Adrenal gland (tissue), 12 donors: ENCODE measurements around the gene NEU1. TPM values are rescaled to one million over a fixed set of nuclear protein-coding genes. Genes with fewer than 3 reads are reported as not detected.

Experiments used
- DNase-seq, 7 donors: peaks; one replicate each; pipeline ENCODE4 v3.0.0-alpha.2; 2019 to 2020
- H3K27ac ChIP-seq, 5 donors: fragments of 200-600 bp; sonication (generic) in 4 of 5; 1 replicate in 3 of 5; 2 replicates in 2 of 5; pipeline versions ENCODE4 v1.5.1 to v1.8.0; 2016 to 2020; ENCODE audit warnings: mild to moderate bottlenecking in 1 of 5
- H3K27me3 ChIP-seq: fragments of 200-600 bp; 2 replicates; pipeline ENCODE4 v1.8.0; 2021
- H3K36me3 ChIP-seq, 2 donors: fragments of 200-600 bp; replicated peaks in 1 of 2; 1 replicate in 1 of 2; 2 replicates in 1 of 2; pipeline versions ENCODE4 v1.5.1 to v1.8.0; 2018 to 2022
- H3K4me1 ChIP-seq, 2 donors: fragments of 200-600 bp; replicated peaks in 1 of 2; 1 replicate in 1 of 2; 2 replicates in 1 of 2; pipeline versions ENCODE4 v1.5.1 to v1.8.0; 2018 to 2021
- H3K4me3 ChIP-seq, 4 donors: fragments of 200-600 bp; sonication (generic) in 3 of 4; one replicate each; pipeline ENCODE4 v1.5.1; 2016 to 2018
- H3K9me3 ChIP-seq, 3 donors: fragments of 200-600 bp; sonication (generic) in 1 of 3; replicated peaks in 1 of 3; 1 replicate in 2 of 3; 2 replicates in 1 of 3; pipeline versions ENCODE4 v1.5.1 to v1.8.0; 2016 to 2021
- CTCF ChIP-seq, 6 experiments: fragments of 450-650 bp in 4 of 6; fragments of 200-600 bp in 2 of 6; sonication (generic) in 1 of 6; IDR thresholded peaks; 1 replicate in 5 of 6; 2 replicates in 1 of 6; pipeline versions ENCODE4 v1.5.1 to v1.8.0; 2016 to 2021; ENCODE audit warnings: antibody characterized with exemption in 6 of 6, mild to moderate bottlenecking in 2 of 6, moderate library complexity in 1 of 6
- POLR2A ChIP-seq, 2 donors: fragments of 450-650 bp; IDR thresholded peaks; one replicate each; pipeline ENCODE4 v1.6.1; 2017; ENCODE audit warnings: antibody characterized with exemption in 2 of 2, mild to moderate bottlenecking in 2 of 2, moderate library complexity in 1 of 2
- WGBS, 4 donors: extraction: QIAGEN DNeasy Blood & Tissue Kit in 2 of 4; methylation state at CpG; one replicate each; pipeline versions ENCODE4 v1.1.5 to v1.1.7; 2013 to 2017; 5-methylcytosine and 5-hydroxymethylcytosine counted together
- intact Hi-C, 2 donors: fragments of 100-400 bp; cut with DNase I; formaldehyde crosslinking; loops; one replicate each; pipeline versions ENCODE4 v1.14.1 to v1.15.0; 2022 to 2023
- polyA plus RNA-seq, 3 donors: library from polyadenylated mRNA; stranded (reverse); fragments of 200-250 nt in 2 of 3; fragments of 350-450 nt in 1 of 3; fragmentation: Illumina TruSeq in 1 of 3; extraction: RNeasy Lipid Tissue Mini Kit (QIAGEN cat#74804) in 1 of 3; gene quantifications; one replicate each; pipeline ENCODE4 v1.2.3, GENCODE V29; 2013 to 2014
- total RNA-seq, 9 donors: library from RNA; depleted of rRNA in 4 of 9; stranded (reverse); fragments of >200 nt in 4 of 9; fragments of 120-200 nt in 1 of 9; fragmentation: NEBNext Ultra II Directional in 1 of 9; extraction: Animal tissue kit (Norgen Biotek cat#: 25700) in 1 of 9; gene quantifications; one replicate each; pipeline versions ENCODE4 v1.1.0 to v1.2.4, GENCODE V29; 2013 to 2023
- donor health status: healthy with polysubstance abuse.
- donor health status: Bipolar disorder and iron deficiency.
- donor health status: DM: yes; HTN: yes; CAD: no.
- donor health status: DM: no; HTN: no; CAD: no.
- donor health status: DM: no; HTN: no; CAD: no.
- donor health status: DM: yes; HTN: yes; CAD: no.

NEU1 gene
- total and polyA plus RNA-seq, 12 donors: 57.8 to 178 (median 108) TPM

- TF ChIP-seq POLR2A (IDR thresholded peaks at IDR 0.05) (no peak), CTCF (IDR thresholded peaks at IDR 0.05) (no peak)
- whole genome bisulfite sequencing, 4 donors: 63 to 100% (median 94%) methylated on average over 1 of the region's 1 CpG
- Histone ChIP-seq H3K4me1 (peaks cover 11 to 29% of the 10 kb centered on the region in 2 donors), H3K4me3 (no peak overlapping the region), H3K36me3 (no peaks in the 10 kb centered on the region), H3K27ac (no peak overlapping the region), H3K9me3 (no peaks in the 10 kb centered on the region), H3K27me3 (no peaks in the 10 kb centered on the region)
- intact Hi-C loops: no loop called here
- DNase-seq: no peak
Measured at GRCh38 chr6:31905041-31905440, 42.4 kb upstream of the NEU1 start.

- H3K27me3 ChIP-seq: no peaks in the 10 kb centered on the region
- DNase-seq: peak in 3 of 7 donors; percentile 58 to 75 (median 65)
- peaks cover 11 to 31% of the 10 kb centered on the region in 2 donors for H3K4me1 ChIP-seq
- peak in 1 of 2 donors; percentile 28 for TF ChIP-seq POLR2A (IDR thresholded peaks at IDR 0.05)
- TF ChIP-seq CTCF (IDR thresholded peaks at IDR 0.05): no peak
- no peak overlapping the region for H3K4me3 ChIP-seq
- 31 to 46% (median 40%) methylated on average over 3 of the region's 3 CpGs for WGBS, 4 donors
- no peaks in the 10 kb centered on the region for H3K36me3 ChIP-seq
- intact Hi-C loops: loop anchor here (5.0 kb wide), 1 partner anchor 48 kb away; no protein-coding TSS in a partner anchor
- peak overlapping the region in 4 of 5 donors; percentile 35 to 90 (median 71) for H3K27ac ChIP-seq
- no peaks in the 10 kb centered on the region for H3K9me3 ChIP-seq
Measured at GRCh38 chr6:31903957-31904356, 41.3 kb upstream of the NEU1 start.

- Histone ChIP-seq H3K4me1 (peaks cover 11 to 38% of the 10 kb centered on the region in 2 donors), H3K4me3 (peak within 1 kb of the TSS in 3 of 4 donors; percentile 26 to 86 (median 79)), H3K27me3 (no peaks in the 10 kb centered on the region), H3K9me3 (no peaks in the 10 kb centered on the region), H3K36me3 (no peaks in the 10 kb centered on the region), H3K27ac (peak within 1 kb of the TSS; percentile 50 to 90 (median 81))
- intact Hi-C loops: loop anchor here (5.0 kb wide), 1 partner anchor 50 kb away; no protein-coding TSS in a partner anchor
- TF ChIP-seq CTCF (IDR thresholded peaks at IDR 0.05) (peak in 1 of 6 experiments; percentile 22), POLR2A (IDR thresholded peaks at IDR 0.05) (peak; percentile 36 to 79)
- DNase-seq: peak; percentile 95 to 97 (median 95)
- 0 to 1% (median 0%) methylated on average over 4 to 77 of the region's 77 CpGs for WGBS, 4 donors
Measured at GRCh38 chr6:31901953-31902643, 39.5 kb upstream of the NEU1 start, which contains the start of gene ZBTB12. Gene ZBTB12 (minus strand): TSS chr6:31902086. CDS start chr6:31901305, 781 bp downstream.

GRCh38 chr6:31901415-31901952, 38.9 kb upstream of the NEU1 start:
- peak; percentile 69 to 83 (median 78) for DNase-seq
- intact Hi-C loops: loop anchor here (5.0 kb wide), 1 partner anchor 51 kb away; no protein-coding TSS in a partner anchor
- Histone ChIP-seq H3K27me3 (no peaks in the 10 kb centered on the region), H3K4me3 (peak overlapping the region in 3 of 4 donors; percentile 26 to 86 (median 79)), H3K9me3 (no peaks in the 10 kb centered on the region), H3K27ac (peak overlapping the region; percentile 45 to 90 (median 72)), H3K4me1 (peaks cover 11 to 42% of the 10 kb centered on the region in 2 donors), H3K36me3 (no peaks in the 10 kb centered on the region)
- TF ChIP-seq CTCF (IDR thresholded peaks at IDR 0.05): no peak
- no peak for TF ChIP-seq POLR2A (IDR thresholded peaks at IDR 0.05)
- WGBS, 4 donors: 0 to 2% (median 0%) methylated on average over 12 to 45 of the region's 45 CpGs
